Measurements from ENCODE around the gene FKBP9.
A peak's percentile ranks its signal among the peaks of the same experiment; 100 is the strongest.
"Not testable (repeated sequence)": the region's sequence is repeated elsewhere in the genome, so short reads cannot be mapped to it uniquely, and the experiment has no call there.

FKBP9 gene

GRCh38 chr7:32937344-32938174, 19.7 kb upstream of the FKBP9 start:
- H3K9ac ChIP-seq (ENCODE audit: low read length), result no peak overlapping the region
- H3K9me3 ChIP-seq (ENCODE audit: control insufficient read depth, low read length), result no peaks in the 10 kb centered on the region
- no peaks in the 10 kb centered on the region for H3K4me1 ChIP-seq (ENCODE audit: control insufficient read depth, insufficient read depth, low read length)

GRCh38 chr7:32941181-32941580, 16.1 kb upstream of the FKBP9 start:
- H3K4me3 ChIP-seq (ENCODE audit: low read length), result no peak overlapping the region
- no peaks in the 10 kb centered on the region for H3K36me3 ChIP-seq (ENCODE audit: control insufficient read depth, insufficient read depth, low read length)
- no peaks in the 10 kb centered on the region for H3K4me1 ChIP-seq (ENCODE audit: control insufficient read depth, insufficient read depth, low read length)
- no peaks in the 10 kb centered on the region for H3K27me3 ChIP-seq (ENCODE audit: control insufficient read depth, insufficient read depth, low read length)
- H3K9me3 ChIP-seq (ENCODE audit: control insufficient read depth, low read length), result no peaks in the 10 kb centered on the region
- H3K9ac ChIP-seq (ENCODE audit: low read length), result peak overlapping the region; percentile 82

More at GRCh38 chr7:32937344-32938174, 19.7 kb upstream of the FKBP9 start:
- Histone ChIP-seq H3K4me3 (ENCODE audit: low read length) (no peak overlapping the region), H3K36me3 (ENCODE audit: control insufficient read depth, insufficient read depth, low read length) (no peaks in the 10 kb centered on the region), H3K27me3 (ENCODE audit: control insufficient read depth, insufficient read depth, low read length) (no peaks in the 10 kb centered on the region)

GRCh38 chr7:32941681-32942414, 15.4 kb upstream of the FKBP9 start:
- peak overlapping the region; percentile 82 for H3K9ac ChIP-seq (ENCODE audit: low read length)
- H3K36me3 ChIP-seq (ENCODE audit: control insufficient read depth, insufficient read depth, low read length), result no peaks in the 10 kb centered on the region
- H3K4me1 ChIP-seq (ENCODE audit: control insufficient read depth, insufficient read depth, low read length), result no peaks in the 10 kb centered on the region
- no peaks in the 10 kb centered on the region for H3K27me3 ChIP-seq (ENCODE audit: control insufficient read depth, insufficient read depth, low read length)
- H3K4me3 ChIP-seq (ENCODE audit: low read length), result peak overlapping the region; percentile 53
- no peaks in the 10 kb centered on the region for H3K9me3 ChIP-seq (ENCODE audit: control insufficient read depth, low read length)

GRCh38 chr7:32942415-32943251, 14.6 kb upstream of the FKBP9 start:
- no peaks in the 10 kb centered on the region for H3K9me3 ChIP-seq (ENCODE audit: control insufficient read depth, low read length)
- no peaks in the 10 kb centered on the region for H3K4me1 ChIP-seq (ENCODE audit: control insufficient read depth, insufficient read depth, low read length)
- peak overlapping the region; percentile 53 for H3K4me3 ChIP-seq (ENCODE audit: low read length)
- H3K27me3 ChIP-seq (ENCODE audit: control insufficient read depth, insufficient read depth, low read length), result no peaks in the 10 kb centered on the region
- no peaks in the 10 kb centered on the region for H3K36me3 ChIP-seq (ENCODE audit: control insufficient read depth, insufficient read depth, low read length)
- peak overlapping the region; percentile 82 for H3K9ac ChIP-seq (ENCODE audit: low read length)

- Histone ChIP-seq H3K27me3 (ENCODE audit: control insufficient read depth, insufficient read depth, low read length) (no peaks in the 10 kb centered on the region), H3K4me3 (ENCODE audit: low read length) (no peak overlapping the region), H3K36me3 (ENCODE audit: control insufficient read depth, insufficient read depth, low read length) (no peaks in the 10 kb centered on the region), H3K4me1 (ENCODE audit: control insufficient read depth, insufficient read depth, low read length) (no peaks in the 10 kb centered on the region), H3K9ac (ENCODE audit: low read length) (peak overlapping the region; percentile 82), H3K9me3 (ENCODE audit: control insufficient read depth, low read length) (no peaks in the 10 kb centered on the region)
Measured at GRCh38 chr7:32943252-32944030, 13.8 kb upstream of the FKBP9 start.

GRCh38 chr7:32947420-32947983, 9.7 kb upstream of the FKBP9 start:
- Histone ChIP-seq H3K4me3 (ENCODE audit: low read length) (no peak overlapping the region), H3K4me1 (ENCODE audit: control insufficient read depth, insufficient read depth, low read length) (no peaks in the 10 kb centered on the region)

GRCh38 chr7:32948202-32948601, 9.0 kb upstream of the FKBP9 start:
- Histone ChIP-seq H3K4me1 (ENCODE audit: control insufficient read depth, insufficient read depth, low read length) (no peaks in the 10 kb centered on the region), H3K27me3 (ENCODE audit: control insufficient read depth, insufficient read depth, low read length) (no peaks in the 10 kb centered on the region), H3K4me3 (ENCODE audit: low read length) (no peak overlapping the region), H3K9me3 (ENCODE audit: control insufficient read depth, low read length) (no peaks in the 10 kb centered on the region), H3K36me3 (ENCODE audit: control insufficient read depth, insufficient read depth, low read length) (no peaks in the 10 kb centered on the region), H3K9ac (ENCODE audit: low read length) (no peak overlapping the region)

More at GRCh38 chr7:32947420-32947983, 9.7 kb upstream of the FKBP9 start:
- Histone ChIP-seq H3K36me3 (ENCODE audit: control insufficient read depth, insufficient read depth, low read length) (no peaks in the 10 kb centered on the region), H3K27me3 (ENCODE audit: control insufficient read depth, insufficient read depth, low read length) (no peaks in the 10 kb centered on the region), H3K9me3 (ENCODE audit: control insufficient read depth, low read length) (no peaks in the 10 kb centered on the region), H3K9ac (ENCODE audit: low read length) (no peak overlapping the region)

GRCh38 chr7:32952876-32953275, 4.4 kb upstream of the FKBP9 start:
- H3K4me1 ChIP-seq (ENCODE audit: control insufficient read depth, insufficient read depth, low read length), result no peaks in the 10 kb centered on the region
- no peak overlapping the region for H3K9ac ChIP-seq (ENCODE audit: low read length)
- H3K9me3 ChIP-seq (ENCODE audit: control insufficient read depth, low read length), result no peaks in the 10 kb centered on the region
- H3K4me3 ChIP-seq (ENCODE audit: low read length), result no peak overlapping the region
- no peaks in the 10 kb centered on the region for H3K36me3 ChIP-seq (ENCODE audit: control insufficient read depth, insufficient read depth, low read length)
- no peaks in the 10 kb centered on the region for H3K27me3 ChIP-seq (ENCODE audit: control insufficient read depth, insufficient read depth, low read length)

GRCh38 chr7:32958046-32959025, 1.1 kb downstream of the FKBP9 start:
- Histone ChIP-seq H3K36me3 (ENCODE audit: control insufficient read depth, insufficient read depth, low read length) (no peaks in the 10 kb centered on the region), H3K4me3 (ENCODE audit: low read length) (peak overlapping the region; percentile 45), H3K9ac (ENCODE audit: low read length) (peak overlapping the region; percentile 65), H3K4me1 (ENCODE audit: control insufficient read depth, insufficient read depth, low read length) (peaks cover 4% of the 10 kb centered on the region), H3K27me3 (ENCODE audit: control insufficient read depth, insufficient read depth, low read length) (no peaks in the 10 kb centered on the region), H3K9me3 (ENCODE audit: control insufficient read depth, low read length) (no peaks in the 10 kb centered on the region)

- H3K4me1 ChIP-seq (ENCODE audit: control insufficient read depth, insufficient read depth, low read length); H3K27me3 ChIP-seq (ENCODE audit: control insufficient read depth, insufficient read depth, low read length); H3K9ac ChIP-seq (ENCODE audit: low read length); H3K9me3 ChIP-seq (ENCODE audit: control insufficient read depth, low read length); H3K4me3 ChIP-seq (ENCODE audit: low read length); H3K36me3 ChIP-seq (ENCODE audit: control insufficient read depth, insufficient read depth, low read length): not testable (repeated sequence)
Measured at GRCh38 chr7:32963880-32964301, 6.7 kb downstream of the FKBP9 start.
